Measurements from ENCODE around the gene KIAA0513.
"Not testable (repeated sequence)": the region's sequence is repeated elsewhere in the genome, so short reads cannot be mapped to it uniquely, and the experiment has no call there.

Gene KIAA0513

GRCh38 chr16:85113913-85114312 is 86.3 kb downstream of the KIAA0513 start:
- DNase-seq (ENCODE audit: low spot score): no peak

GRCh38 chr16:85114909-85115567 is 87.4 kb downstream of the KIAA0513 start:
- peak; percentile 72 for DNase-seq (ENCODE audit: low spot score)

GRCh38 chr16:85117418-85117817 is 89.8 kb downstream of the KIAA0513 start:
- DNase-seq (ENCODE audit: low spot score): no peak

GRCh38 chr16:85120006-85120340 is 92.4 kb downstream of the KIAA0513 start:
- no peak for DNase-seq (ENCODE audit: low spot score)

- not testable (repeated sequence) for DNase-seq (ENCODE audit: low spot score)
Observed at GRCh38 chr16:85123441-85123840, 95.8 kb downstream of the KIAA0513 start.

GRCh38 chr16:85123891-85124635 is 96.5 kb downstream of the KIAA0513 start:
- no peak for DNase-seq (ENCODE audit: low spot score)

- DNase-seq (ENCODE audit: low spot score): no peak
Observed at GRCh38 chr16:85124636-85125346, 97.2 kb downstream of the KIAA0513 start.

GRCh38 chr16:85125570-85126393 is 98.2 kb downstream of the KIAA0513 start:
- no peak for DNase-seq (ENCODE audit: low spot score)

GRCh38 chr16:85126394-85126704 is 98.8 kb downstream of the KIAA0513 start:
- no peak for DNase-seq (ENCODE audit: low spot score)

- no peak for DNase-seq (ENCODE audit: low spot score)
Observed at GRCh38 chr16:85126705-85127378, 99.2 kb downstream of the KIAA0513 start.

GRCh38 chr16:85127379-85127723 is 99.8 kb downstream of the KIAA0513 start:
- no peak for DNase-seq (ENCODE audit: low spot score)

- no peak for DNase-seq (ENCODE audit: low spot score)
Observed at GRCh38 chr16:85128079-85128837, 100.7 kb downstream of the KIAA0513 start.

- DNase-seq (ENCODE audit: low spot score): no peak
Observed at GRCh38 chr16:85129876-85130704, 102.5 kb downstream of the KIAA0513 start.

- DNase-seq (ENCODE audit: low spot score): no peak
Observed at GRCh38 chr16:85130705-85131028, 103.1 kb downstream of the KIAA0513 start.

- DNase-seq (ENCODE audit: low spot score): no peak
Observed at GRCh38 chr16:85132456-85133289, 105.1 kb downstream of the KIAA0513 start.

GRCh38 chr16:85133290-85133599 is 105.7 kb downstream of the KIAA0513 start:
- DNase-seq (ENCODE audit: low spot score): no peak

GRCh38 chr16:85134076-85134788 is 106.6 kb downstream of the KIAA0513 start:
- no peak for DNase-seq (ENCODE audit: low spot score)

- no peak for DNase-seq (ENCODE audit: low spot score)
Observed at GRCh38 chr16:85134789-85135142, 107.2 kb downstream of the KIAA0513 start.

- no peak for DNase-seq (ENCODE audit: low spot score)
Observed at GRCh38 chr16:85136213-85136701, 108.7 kb downstream of the KIAA0513 start.
